GM18511 (cell line): ENCODE results near the gene GPX4.
A peak's percentile ranks its signal among the peaks of the same experiment; 100 is the strongest.

Source experiments
- ATAC-seq: cut with Tn5 transposase; IDR thresholded peaks from one replicate; pipeline ENCODE4 v1.9.1; 2021; ENCODE audit warnings: mild to moderate bottlenecking, moderate library complexity; ENCODE audit not compliant: unreplicated experiment

Gene GPX4

GRCh38 chr19:1084024-1084868 is 19.5 kb upstream of the GPX4 start:
- no peak for ATAC-seq

GRCh38 chr19:1085053-1085658 is 18.6 kb upstream of the GPX4 start:
- no peak for ATAC-seq

- ATAC-seq = no peak
These were observed 17.9 kb upstream of the GPX4 start for GRCh38 chr19:1085676-1086442.

- ATAC-seq = no peak
These were observed 17.2 kb upstream of the GPX4 start for GRCh38 chr19:1086613-1087012.

- no peak for ATAC-seq
These were observed 15.9 kb upstream of the GPX4 start for GRCh38 chr19:1087813-1088415.

GRCh38 chr19:1088416-1089010 is 15.3 kb upstream of the GPX4 start:
- ATAC-seq = no peak

- no peak for ATAC-seq
These were observed 14.5 kb upstream of the GPX4 start for GRCh38 chr19:1089126-1089771.

GRCh38 chr19:1089891-1090290 is 13.9 kb upstream of the GPX4 start:
- ATAC-seq = no peak

- no peak for ATAC-seq
These were observed 12.9 kb upstream of the GPX4 start for GRCh38 chr19:1090731-1091543.

GRCh38 chr19:1091544-1092175 is 12.1 kb upstream of the GPX4 start:
- ATAC-seq = no peak

GRCh38 chr19:1093330-1093729 is 10.5 kb upstream of the GPX4 start:
- no peak for ATAC-seq

GRCh38 chr19:1093811-1094553 is 9.8 kb upstream of the GPX4 start:
- ATAC-seq = no peak

GRCh38 chr19:1094655-1094977 is 9.2 kb upstream of the GPX4 start:
- ATAC-seq = no peak

GRCh38 chr19:1094978-1095701 is 8.7 kb upstream of the GPX4 start, which contains the start of gene POLR2E:
TSS of gene POLR2E (minus strand) at chr19:1095375. CDS start at chr19:1095315, 60 bp downstream.
- peak; percentile 78 for ATAC-seq

- no peak for ATAC-seq
These were observed 6.0 kb upstream of the GPX4 start for GRCh38 chr19:1097810-1098176.

GRCh38 chr19:1098177-1099051 is 5.4 kb upstream of the GPX4 start:
- ATAC-seq = no peak

- ATAC-seq = no peak
These were observed 2.5 kb upstream of the GPX4 start for GRCh38 chr19:1101337-1101698.
